K562 (cell line): ENCODE data around the gene IL17REL. TPM values are rescaled to one million over a fixed set of nuclear protein-coding genes. Genes with fewer than 3 reads are reported as not detected.

Source experiments
- ATAC-seq: fragments of 200-7000 bp; cut with Tn5 transposase; 3 replicates; pipeline ENCODE4 v1.9.1; 2020; ENCODE audit warnings: moderate library complexity
- BruUV-seq: library from RNA; stranded (reverse); fragments of 400-500 nt; replicated peaks from 2 replicates; lab custom pipeline; 2021; lab: Mats Ljungman, UMichigan
- CTCF ChIA-PET: fragments of 300-600 bp; formaldehyde crosslinking; extraction: SDS; loops from one replicate; lab custom pipeline; 2021; ENCODE audit warnings: low intra/inter-chr PET ratio; lab: Yijun Ruan, JAX
- POLR2A ChIA-PET: fragments of 300-600, 350-650 bp; sonication (Branson Sonifier 250); formaldehyde crosslinking; extraction: SDS; loops from one replicate; lab custom pipeline; 2021; ENCODE audit warnings: antibody characterized with exemption, inconsistent platforms; lab: Yijun Ruan, JAX
- DNase-seq, 4 experiments: peaks; one replicate each; pipeline versions ENCODE4 v3.0.0 to v3.0.0-alpha.2; 2011 to 2018; ENCODE audit warnings: low spot score in 3 of 4, mixed read lengths in 3 of 4; ENCODE audit errors: extremely low read depth in 1 of 4
- FAIRE-seq: peaks from 2 replicates; lab custom pipeline; 2011; peaks lifted over from hg19 to GRCh38; lab: Jason Lieb, UNC
- H2AFZ ChIP-seq: 2 replicates; pipeline ENCODE4 v1.6.0; 2011; ENCODE audit warnings: low read depth, low read length, control low read depth, inconsistent platforms
- H3K27ac ChIP-seq: fragments of 200-600 bp; 3 replicates; pipeline ENCODE4 v1.8.0; 2011; ENCODE audit warnings: low read depth, mild to moderate bottlenecking, control low read depth, inconsistent platforms, low read length, moderate library complexity, mixed read lengths; ENCODE audit errors: extremely low read depth
- H3K27me3 ChIP-seq, 2 experiments: fragments of 300-600 bp in 1 of 2; 2 replicates in 1 of 2; 3 replicates in 1 of 2; pipeline versions ENCODE4 v1.6.0 to v1.8.0; 2011; ENCODE audit warnings: inconsistent platforms in 2 of 2, low read length in 2 of 2, mild to moderate bottlenecking in 1 of 2, mixed read lengths in 1 of 2, moderate library complexity in 1 of 2; ENCODE audit not compliant: control insufficient read depth in 2 of 2, insufficient read depth in 2 of 2
- H3K36me3 ChIP-seq: fragments of 300-600 bp; 3 replicates; pipeline ENCODE4 v1.8.0; 2011; ENCODE audit warnings: mild to moderate bottlenecking, low read length, inconsistent platforms; ENCODE audit not compliant: control insufficient read depth, insufficient read depth
- H3K4me1 ChIP-seq, 2 experiments: fragments of 200-600 bp in 1 of 2; replicated peaks in 1 of 2; 2 replicates in 1 of 2; 3 replicates in 1 of 2; pipeline versions ENCODE4 v1.5.1 to v1.8.0; 2011; ENCODE audit warnings: inconsistent platforms in 2 of 2, low read length in 2 of 2, mild to moderate bottlenecking in 1 of 2, mixed read lengths in 1 of 2, moderate library complexity in 1 of 2; ENCODE audit not compliant: control insufficient read depth in 2 of 2, insufficient read depth in 2 of 2
- H3K4me2 ChIP-seq: 2 replicates; pipeline ENCODE4 v1.6.1; 2011; ENCODE audit warnings: low read length, control low read depth, inconsistent platforms, mixed read lengths; ENCODE audit not compliant: insufficient read depth
- H3K4me3 ChIP-seq: fragments of 200-600 bp; sonication (generic), shearing (Covaris generic); 2 replicates; pipeline ENCODE4 v1.5.1; 2016; ENCODE audit warnings: control low read depth, inconsistent platforms
- H3K79me2 ChIP-seq: fragments of 200-600 bp; 3 replicates; pipeline ENCODE4 v1.8.0; 2011; ENCODE audit warnings: low read length, inconsistent platforms; ENCODE audit not compliant: control insufficient read depth, insufficient read depth
- H3K9ac ChIP-seq, 2 experiments: 2 replicates each; pipeline versions ENCODE4 v1.6.0 to v1.6.1; 2011; ENCODE audit warnings: low read depth in 2 of 2, low read length in 2 of 2, control low read depth in 1 of 2, inconsistent platforms in 1 of 2, mild to moderate bottlenecking in 1 of 2, mixed read lengths in 1 of 2; ENCODE audit not compliant: insufficient read depth in 1 of 2
- H3K9me1 ChIP-seq: one replicate; pipeline ENCODE4 v1.6.0; 2011; ENCODE audit warnings: inconsistent platforms, mild to moderate bottlenecking, low read length, moderate library complexity; ENCODE audit not compliant: control insufficient read depth, insufficient read depth
- H3K9me3 ChIP-seq: replicated peaks from 2 replicates; pipeline ENCODE4 v1.5.1; 2011; ENCODE audit warnings: low read depth, low read length, inconsistent platforms; ENCODE audit not compliant: control insufficient read depth, insufficient read depth
- H4K20me1 ChIP-seq: replicated peaks from 2 replicates; pipeline ENCODE4 v1.6.1; 2011; ENCODE audit warnings: low read length, inconsistent platforms, mixed read lengths; ENCODE audit not compliant: control insufficient read depth, insufficient read depth
- CHD1 ChIP-seq: fragments of 200-600 bp; sonication (generic); IDR thresholded peaks from one replicate; pipeline ENCODE4 v1.6.1; 2012; ENCODE audit warnings: mild to moderate bottlenecking, moderate library complexity, low read length, inconsistent platforms
- HDAC1 ChIP-seq, 2 experiments: fragments of 450-650 bp; IDR thresholded peaks; 2 replicates each; pipeline ENCODE4 v1.6.1; 2016 to 2017; ENCODE audit warnings: inconsistent platforms in 1 of 2, mild to moderate bottlenecking in 1 of 2, moderate library complexity in 1 of 2
- NFIC ChIP-seq: fragments of 450-650 bp; IDR thresholded peaks from 2 replicates; pipeline ENCODE4 v1.6.1; 2017; ENCODE audit warnings: mild to moderate bottlenecking, inconsistent platforms
- PHB2 ChIP-seq: fragments of 450-650 bp; IDR thresholded peaks from 2 replicates; pipeline ENCODE4 v1.6.1; 2017; ENCODE audit warnings: low read depth
- ZNF436 ChIP-seq: fragments of 250-450, 450-650 bp; sonication (Bioruptor Pico); formaldehyde crosslinking; IDR thresholded peaks from 2 replicates; pipeline ENCODE4 v1.7.0; 2020; ENCODE audit warnings: mild to moderate bottlenecking
- ZNF512 ChIP-seq: IDR thresholded peaks from 2 replicates; pipeline ENCODE4 v1.6.1; 2016; ENCODE audit warnings: missing genetic modification characterization, missing compliant biosample characterization
- ZNF592 ChIP-seq: fragments of 450-650 bp; IDR thresholded peaks from 2 replicates; pipeline ENCODE4 v1.6.1; 2017; ENCODE audit warnings: antibody characterized with exemption, mild to moderate bottlenecking
- WGBS: fragments of 100-300 bp; shearing (Covaris generic); methylation state at CpG from one replicate; pipeline ENCODE4 v1.1.6; 2016; ENCODE audit warnings: low coverage, mixed read lengths; ENCODE audit not compliant: insufficient coverage; ENCODE audit errors: missing lambda C conversion rate; 5-methylcytosine and 5-hydroxymethylcytosine counted together
- in situ Hi-C: fragments of 300-500 bp; cut with MboI; formaldehyde crosslinking; loops from 4 replicates; pipeline ENCODE4 v1.15.0; 2018; ENCODE audit warnings: inconsistent platforms, mixed read lengths
- intact Hi-C: fragments of 100-400 bp; cut with micrococcal nuclease; formaldehyde crosslinking; loops from 2 replicates; pipeline ENCODE4 v1.14.2; 2022
- polyA plus RNA-seq, 8 experiments: library from polyadenylated mRNA; depleted of rRNA in 4 of 8; stranded (reverse) in 5 of 8; unstranded in 3 of 8; fragments of >200 nt; fragmentation: Nextera tagmentation in 2 of 8; fragmentation: Illumina TruSeq in 1 of 8; extraction: Ambion mirVana in 2 of 8; extraction: Trizol in 1 of 8; gene quantifications; 2 replicates each; pipeline versions ENCODE4 v1.2.1 to v1.2.3, GENCODE V29; 2011 to 2014; ENCODE audit warnings: inconsistent platforms in 1 of 8, missing spikeins in 1 of 8
- total RNA-seq, 7 experiments: library from RNA; depleted of rRNA in 6 of 7; stranded (reverse); fragments of >200 nt in 6 of 7; fragmentation: Illumina TruSeq in 2 of 7; extraction: Trizol in 2 of 7; gene quantifications; 2 replicates each; pipeline versions ENCODE4 v1.2.1 to v1.2.3, GENCODE V29; 2011 to 2021; ENCODE audit warnings: low replicate concordance in 1 of 7
- TF ChIP-seq, protein P1 (sequence below), 2 experiments: fragments of 450-650 bp; formaldehyde crosslinking in 1 of 2; IDR thresholded peaks; 2 replicates each; pipeline versions ENCODE4 v1.4.0 to v1.6.1; 2014 to 2020; ENCODE audit warnings: mild to moderate bottlenecking in 2 of 2, borderline replicate concordance in 1 of 2, low read depth in 1 of 2

Gene IL17REL
- total and polyA plus RNA-seq, 9 of the 15 experiments (the other 6 are each of a cell fraction or from before 2014, with no cell fraction given), result 0.05 to 0.42 (median 0.11) TPM; not detected in 4

DNA sequence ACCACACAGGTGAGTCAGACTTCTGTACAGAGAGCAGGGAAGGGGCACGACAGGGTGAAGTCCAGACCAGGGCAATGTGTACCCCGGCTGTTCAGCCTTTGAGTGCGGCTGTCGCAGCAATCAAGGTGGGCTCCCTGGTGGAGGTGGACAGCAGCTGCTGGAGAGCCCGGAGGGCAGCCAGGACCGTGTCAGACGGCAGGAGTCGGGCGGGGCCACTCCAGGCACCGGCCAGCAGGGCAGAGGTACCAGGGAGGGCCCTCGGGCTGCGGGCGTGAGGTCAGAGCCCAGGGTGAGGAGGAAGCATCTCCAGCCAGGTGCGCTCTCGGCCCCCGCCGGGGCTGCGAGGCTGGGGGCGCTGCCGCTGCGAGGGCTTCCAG, 52.8 kb downstream of the IL17REL start:
- ATAC-seq (no peak; the same call in 2 of the 3 replicates), DNase-seq (no peak), FAIRE-seq (no peak)
- in situ Hi-C loops, result no loop called here
- TSS peak; percentile 95 for BruUV-seq
- Histone ChIP-seq H3K27ac (peak overlapping the region; percentile 94), H3K36me3 (peaks cover 31% of the 10 kb centered on the region; the same call in 1 of the 3 replicates), H3K4me2 (peak overlapping the region; percentile 90), H3K9me3 (no peaks in the 10 kb centered on the region), H2AFZ (peak overlapping the region; percentile 70), H3K9me1 (no peaks in the 10 kb centered on the region), H3K27me3 (no peaks in the 10 kb centered on the region), H3K4me3 (peak overlapping the region; percentile 76), H4K20me1 (peaks cover 15% of the 10 kb centered on the region), H3K4me1 (peaks cover 20 to 86% of the 10 kb centered on the region in 2 experiments), H3K9ac (peak overlapping the region; percentile 88 to 95), H3K79me2 (peaks cover 43% of the 10 kb centered on the region)
- intact Hi-C loops, result no loop called here
- 0% methylated on average over 2 of the region's 21 CpGs for WGBS
- ChIA-PET POLR2A (interaction anchor here (0.6 to 2.9 kb wide), 5 partner anchors 8 to 16 kb away, joined by 3 to 10 read pairs (median 4); no protein-coding TSS in a partner anchor), CTCF (no interaction called here)
- TF ChIP-seq, protein P1, sequence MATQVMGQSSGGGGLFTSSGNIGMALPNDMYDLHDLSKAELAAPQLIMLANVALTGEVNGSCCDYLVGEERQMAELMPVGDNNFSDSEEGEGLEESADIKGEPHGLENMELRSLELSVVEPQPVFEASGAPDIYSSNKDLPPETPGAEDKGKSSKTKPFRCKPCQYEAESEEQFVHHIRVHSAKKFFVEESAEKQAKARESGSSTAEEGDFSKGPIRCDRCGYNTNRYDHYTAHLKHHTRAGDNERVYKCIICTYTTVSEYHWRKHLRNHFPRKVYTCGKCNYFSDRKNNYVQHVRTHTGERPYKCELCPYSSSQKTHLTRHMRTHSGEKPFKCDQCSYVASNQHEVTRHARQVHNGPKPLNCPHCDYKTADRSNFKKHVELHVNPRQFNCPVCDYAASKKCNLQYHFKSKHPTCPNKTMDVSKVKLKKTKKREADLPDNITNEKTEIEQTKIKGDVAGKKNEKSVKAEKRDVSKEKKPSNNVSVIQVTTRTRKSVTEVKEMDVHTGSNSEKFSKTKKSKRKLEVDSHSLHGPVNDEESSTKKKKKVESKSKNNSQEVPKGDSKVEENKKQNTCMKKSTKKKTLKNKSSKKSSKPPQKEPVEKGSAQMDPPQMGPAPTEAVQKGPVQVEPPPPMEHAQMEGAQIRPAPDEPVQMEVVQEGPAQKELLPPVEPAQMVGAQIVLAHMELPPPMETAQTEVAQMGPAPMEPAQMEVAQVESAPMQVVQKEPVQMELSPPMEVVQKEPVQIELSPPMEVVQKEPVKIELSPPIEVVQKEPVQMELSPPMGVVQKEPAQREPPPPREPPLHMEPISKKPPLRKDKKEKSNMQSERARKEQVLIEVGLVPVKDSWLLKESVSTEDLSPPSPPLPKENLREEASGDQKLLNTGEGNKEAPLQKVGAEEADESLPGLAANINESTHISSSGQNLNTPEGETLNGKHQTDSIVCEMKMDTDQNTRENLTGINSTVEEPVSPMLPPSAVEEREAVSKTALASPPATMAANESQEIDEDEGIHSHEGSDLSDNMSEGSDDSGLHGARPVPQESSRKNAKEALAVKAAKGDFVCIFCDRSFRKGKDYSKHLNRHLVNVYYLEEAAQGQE (IDR thresholded peaks at IDR 0.05; ENCODE audit: borderline replicate concordance), result no peak
- TF ChIP-seq, protein P1 (CRISPR knock-in tag; IDR thresholded peaks at IDR 0.05; ENCODE audit: low read depth), result 0 out of 2 replicates have a peak, but pooled peaks have one; percentile 55
- TF ChIP-seq ZNF436 (CRISPR knock-in tag) (peak; percentile 89), HDAC1 (IDR thresholded peaks at IDR 0.05) (peak in 1 of 2 experiments; percentile 65; a peak in 1 of 4 replicates), PHB2 (no peak), ZNF592 (peak; percentile 85), NFIC (peak; percentile 24; the same call in 1 of the 2 replicates), ZNF512 (tag) (no peak), CHD1 (peak; percentile 73)
